ENCODE results near the gene HELLS.

DNA sequence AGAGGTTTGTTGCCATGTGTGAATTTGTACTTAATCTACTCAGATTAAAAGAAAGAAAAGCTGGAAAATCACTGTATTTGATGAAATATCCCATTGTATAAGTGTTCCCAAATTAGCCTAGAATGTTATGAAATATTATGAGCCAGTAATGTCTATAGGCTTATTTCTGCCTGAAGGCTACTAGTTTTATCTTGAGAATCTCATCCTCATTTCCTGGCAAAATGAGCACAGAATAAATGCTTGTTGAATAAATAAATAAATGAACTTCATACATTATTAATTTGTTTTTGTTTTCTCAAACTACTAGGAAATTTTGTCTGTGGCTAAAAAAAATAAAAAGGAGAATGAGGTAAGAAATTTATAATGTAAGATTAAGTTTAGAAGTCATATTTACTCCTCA lies 25.5 kb downstream of the HELLS start:
- TF ChIP-seq EZH2phosphoT487 (IDR thresholded peaks at IDR 0.05; ENCODE audit: low read depth, severe bottlenecking, unreplicated experiment), result no peak
- TF ChIP-seq, protein P1, sequence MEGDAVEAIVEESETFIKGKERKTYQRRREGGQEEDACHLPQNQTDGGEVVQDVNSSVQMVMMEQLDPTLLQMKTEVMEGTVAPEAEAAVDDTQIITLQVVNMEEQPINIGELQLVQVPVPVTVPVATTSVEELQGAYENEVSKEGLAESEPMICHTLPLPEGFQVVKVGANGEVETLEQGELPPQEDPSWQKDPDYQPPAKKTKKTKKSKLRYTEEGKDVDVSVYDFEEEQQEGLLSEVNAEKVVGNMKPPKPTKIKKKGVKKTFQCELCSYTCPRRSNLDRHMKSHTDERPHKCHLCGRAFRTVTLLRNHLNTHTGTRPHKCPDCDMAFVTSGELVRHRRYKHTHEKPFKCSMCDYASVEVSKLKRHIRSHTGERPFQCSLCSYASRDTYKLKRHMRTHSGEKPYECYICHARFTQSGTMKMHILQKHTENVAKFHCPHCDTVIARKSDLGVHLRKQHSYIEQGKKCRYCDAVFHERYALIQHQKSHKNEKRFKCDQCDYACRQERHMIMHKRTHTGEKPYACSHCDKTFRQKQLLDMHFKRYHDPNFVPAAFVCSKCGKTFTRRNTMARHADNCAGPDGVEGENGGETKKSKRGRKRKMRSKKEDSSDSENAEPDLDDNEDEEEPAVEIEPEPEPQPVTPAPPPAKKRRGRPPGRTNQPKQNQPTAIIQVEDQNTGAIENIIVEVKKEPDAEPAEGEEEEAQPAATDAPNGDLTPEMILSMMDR (IDR thresholded peaks at IDR 0.05; ENCODE audit: poor library complexity), result no peak
